Sigmoid colon (tissue), 4 donors: ENCODE data around the gene TSPAN11.

ENCODE experiments used
- CTCF ChIP-seq, 4 experiments: fragments of 450-650 bp in 3 of 4; fragments of 200-600 bp in 1 of 4; IDR thresholded peaks; one replicate each; pipeline ENCODE4 v1.5.1; 2016 to 2019; ENCODE audit warnings: antibody characterized with exemption in 4 of 4, mild to moderate bottlenecking in 3 of 4, moderate library complexity in 2 of 4
- EP300 ChIP-seq, 4 donors: sonication (generic); formaldehyde crosslinking; IDR thresholded peaks; one replicate each; pipeline ENCODE4 v1.6.1; 2017; ENCODE audit warnings: antibody characterized with exemption in 4 of 4
- POLR2A ChIP-seq, 2 donors: fragments of 450-650 bp; IDR thresholded peaks; one replicate each; pipeline ENCODE4 v1.6.1; 2016; ENCODE audit warnings: antibody characterized with exemption in 2 of 2, mild to moderate bottlenecking in 2 of 2, moderate library complexity in 2 of 2

DNA sequence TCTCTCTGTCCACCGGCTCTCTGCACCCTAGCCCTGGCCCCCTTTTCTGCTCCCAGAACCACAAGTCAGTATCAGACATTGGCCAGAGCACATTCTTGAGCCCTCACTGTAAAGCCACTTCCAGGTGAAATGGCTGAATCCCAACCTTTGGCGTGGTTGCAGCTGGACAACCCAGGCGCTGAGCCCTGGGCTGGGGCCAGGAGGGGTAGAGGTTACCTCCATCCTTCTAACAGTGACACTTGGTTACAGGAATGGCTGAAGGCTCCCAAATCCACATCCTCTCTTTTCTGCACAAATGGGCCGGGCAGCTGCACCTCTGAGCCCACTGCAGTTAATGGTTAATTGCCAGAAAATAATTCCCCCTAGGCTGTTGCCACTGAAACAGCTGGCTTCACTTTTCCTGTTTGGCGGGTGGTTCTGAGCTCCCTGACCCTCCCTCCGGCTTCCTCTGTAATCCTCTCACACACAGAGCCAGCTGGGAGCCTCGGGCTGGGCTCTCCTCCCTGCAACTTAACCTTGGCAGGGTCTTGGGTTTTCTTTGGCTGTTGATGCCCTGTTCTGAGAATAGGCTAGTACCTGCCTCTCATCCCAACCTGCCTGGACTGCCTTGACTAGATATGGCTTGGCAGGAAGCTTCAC is 44.1 kb downstream of the TSPAN11 start:
- TF ChIP-seq CTCF (IDR thresholded peaks at IDR 0.05) (no peak), POLR2A (IDR thresholded peaks at IDR 0.05) (no peak), EP300 (IDR thresholded peaks at IDR 0.05) (no peak)
